ENCODE results near the gene AFAP1L2. TPM values are rescaled to one million over a fixed set of nuclear protein-coding genes. Genes with fewer than 3 reads are reported as not detected.
"Not testable (repeated sequence)": the region's sequence is repeated elsewhere in the genome, so short reads cannot be mapped to it uniquely, and the experiment has no call there.

Gene AFAP1L2
- total RNA-seq, 2 donors from 2014 or later, result 16.1 to 34.1 TPM

DNA sequence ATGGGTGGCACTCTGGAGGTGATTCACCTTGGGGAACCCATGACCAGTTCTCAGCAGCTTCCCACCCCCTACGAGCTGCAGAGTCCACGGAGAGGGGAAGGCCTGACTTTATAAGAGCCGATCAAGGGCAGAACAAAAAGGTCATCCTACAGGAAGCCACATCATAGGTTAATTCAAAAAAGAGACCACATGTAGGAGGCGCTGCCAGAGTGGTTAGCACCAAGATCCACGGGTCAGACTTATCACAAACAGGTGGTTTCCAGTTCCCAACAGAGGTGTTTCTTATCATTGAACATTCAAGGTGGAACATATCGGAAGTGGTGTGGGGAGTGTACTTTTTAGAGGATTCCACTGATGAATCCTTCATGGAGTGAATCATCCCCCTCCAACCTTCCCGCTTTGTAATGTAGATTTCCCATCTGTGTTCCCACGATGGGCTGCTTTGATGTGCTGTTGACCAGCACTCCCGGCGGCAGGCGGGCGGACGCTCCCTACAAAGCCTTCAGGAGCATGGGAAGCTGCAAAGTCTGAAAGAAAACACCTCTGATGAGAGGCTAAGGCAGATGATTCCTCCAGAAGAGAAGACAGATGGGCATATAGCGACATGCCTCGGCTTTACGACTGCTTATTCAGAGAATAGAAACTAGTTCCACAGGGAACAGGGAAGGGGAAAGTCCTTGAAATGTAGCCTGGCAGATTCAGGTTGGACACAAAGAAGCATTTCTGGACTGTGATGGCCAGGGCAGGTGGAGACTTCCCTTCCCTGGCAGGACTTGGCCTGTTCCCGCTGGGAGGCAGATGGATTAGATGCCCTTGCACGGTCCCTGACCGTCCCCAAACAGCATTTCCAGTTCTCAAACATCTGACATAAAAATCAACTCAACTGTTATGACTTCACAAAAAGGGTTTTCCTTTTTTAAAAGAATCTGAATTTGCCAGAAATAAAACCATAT lies 66.5 kb downstream of the AFAP1L2 start:
- Histone ChIP-seq H3K27ac (peak overlapping the region; percentile 29 to 56), H3K4me1 (replicated peaks) (no peaks in the 10 kb centered on the region), H3K36me3 (no peaks in the 10 kb centered on the region), H3K27me3 (replicated peaks; ENCODE audit: insufficient read depth) (no peaks in the 10 kb centered on the region), H3K9me3 (no peaks in the 10 kb centered on the region), H3K4me3 (no peak overlapping the region)
- peak; percentile 34 for DNase-seq (ENCODE audit: low spot score)
- intact Hi-C loops (cut with DNase I), result no loop called here
- TF ChIP-seq POLR2AphosphoS5 (IDR thresholded peaks at IDR 0.05) (peak; percentile 28), POLR2A (IDR thresholded peaks at IDR 0.05) (no peak)
- 60% methylated on average over 19 of the region's 19 CpGs for WGBS

DNA sequence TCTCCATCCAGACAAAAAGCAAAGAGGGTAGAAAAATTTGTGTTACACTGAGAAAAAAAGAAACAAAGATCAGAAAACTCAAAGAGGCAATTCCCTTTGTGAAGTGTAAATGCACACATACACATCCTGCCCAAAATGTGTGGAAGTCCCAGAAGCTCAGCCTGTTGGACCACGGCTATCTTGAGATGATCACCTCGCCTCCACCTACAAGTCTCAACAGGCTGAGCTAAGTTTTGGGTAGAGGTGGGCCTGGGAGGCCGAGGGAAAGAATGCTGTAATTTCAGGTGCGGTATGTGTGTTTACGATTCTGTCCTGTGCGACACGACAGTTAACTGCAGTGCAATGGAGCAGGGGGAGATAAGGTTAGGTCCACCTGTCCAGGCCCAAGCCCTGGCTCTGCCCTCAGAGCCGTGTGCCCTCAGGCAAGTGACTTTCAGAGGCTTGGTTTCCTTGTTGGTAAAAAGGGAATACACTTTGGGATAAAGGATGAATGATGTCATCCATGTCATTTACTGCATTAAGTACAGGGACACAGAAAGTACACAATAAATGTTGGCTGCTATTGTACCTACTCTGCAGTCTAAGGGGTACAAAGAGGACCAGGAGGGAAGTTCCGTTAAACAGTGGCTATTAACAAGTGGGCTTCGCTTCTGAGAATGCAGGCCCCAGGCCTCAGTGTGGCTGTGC lies 67.3 kb downstream of the AFAP1L2 start:
- peak; percentile 55 for DNase-seq (ENCODE audit: low spot score)
- TF ChIP-seq POLR2AphosphoS5 (IDR thresholded peaks at IDR 0.05), result peak; percentile 66
- TF ChIP-seq, protein P1, sequence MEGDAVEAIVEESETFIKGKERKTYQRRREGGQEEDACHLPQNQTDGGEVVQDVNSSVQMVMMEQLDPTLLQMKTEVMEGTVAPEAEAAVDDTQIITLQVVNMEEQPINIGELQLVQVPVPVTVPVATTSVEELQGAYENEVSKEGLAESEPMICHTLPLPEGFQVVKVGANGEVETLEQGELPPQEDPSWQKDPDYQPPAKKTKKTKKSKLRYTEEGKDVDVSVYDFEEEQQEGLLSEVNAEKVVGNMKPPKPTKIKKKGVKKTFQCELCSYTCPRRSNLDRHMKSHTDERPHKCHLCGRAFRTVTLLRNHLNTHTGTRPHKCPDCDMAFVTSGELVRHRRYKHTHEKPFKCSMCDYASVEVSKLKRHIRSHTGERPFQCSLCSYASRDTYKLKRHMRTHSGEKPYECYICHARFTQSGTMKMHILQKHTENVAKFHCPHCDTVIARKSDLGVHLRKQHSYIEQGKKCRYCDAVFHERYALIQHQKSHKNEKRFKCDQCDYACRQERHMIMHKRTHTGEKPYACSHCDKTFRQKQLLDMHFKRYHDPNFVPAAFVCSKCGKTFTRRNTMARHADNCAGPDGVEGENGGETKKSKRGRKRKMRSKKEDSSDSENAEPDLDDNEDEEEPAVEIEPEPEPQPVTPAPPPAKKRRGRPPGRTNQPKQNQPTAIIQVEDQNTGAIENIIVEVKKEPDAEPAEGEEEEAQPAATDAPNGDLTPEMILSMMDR (IDR thresholded peaks at IDR 0.05), result no peak
- no peaks in the 10 kb centered on the region for H3K4me1 ChIP-seq (replicated peaks)
- no peaks in the 10 kb centered on the region for H3K9me3 ChIP-seq
- H3K27me3 ChIP-seq (replicated peaks; ENCODE audit: insufficient read depth), result no peaks in the 10 kb centered on the region
- intact Hi-C loops (cut with DNase I), result no loop called here
- WGBS, result 36% methylated on average over 10 of the region's 10 CpGs
- H3K4me3 ChIP-seq, result no peak overlapping the region
- H3K36me3 ChIP-seq, result no peaks in the 10 kb centered on the region
- H3K27ac ChIP-seq, result peak overlapping the region; percentile 29 to 56

DNA sequence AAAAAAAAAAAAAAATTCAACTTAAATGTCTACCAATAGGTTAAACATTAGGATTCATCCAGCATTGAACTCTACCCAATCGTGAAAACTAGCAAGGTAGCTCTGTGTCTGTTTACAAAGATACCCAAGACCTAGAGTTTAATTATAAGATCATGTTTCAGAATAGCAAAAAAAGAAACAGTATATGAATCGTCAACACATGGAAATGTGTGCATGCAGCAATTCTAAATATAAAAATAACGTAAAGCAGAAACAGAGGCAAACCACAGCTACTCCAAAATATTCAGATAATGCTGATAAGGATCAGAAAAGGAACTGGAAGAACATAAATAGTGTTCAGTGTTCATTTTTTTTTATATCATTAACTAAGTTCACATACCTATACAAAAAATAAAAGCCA lies 68.7 kb downstream of the AFAP1L2 start:
- TF ChIP-seq POLR2A (IDR thresholded peaks at IDR 0.05) (no peak), POLR2AphosphoS5 (IDR thresholded peaks at IDR 0.05) (no peak)
- TF ChIP-seq, protein P1 (IDR thresholded peaks at IDR 0.05), result no peak
- no peaks in the 10 kb centered on the region for H3K27me3 ChIP-seq (replicated peaks; ENCODE audit: insufficient read depth)
- no peaks in the 10 kb centered on the region for H3K9me3 ChIP-seq
- no peaks in the 10 kb centered on the region for H3K4me1 ChIP-seq (replicated peaks)
- H3K36me3 ChIP-seq, result no peaks in the 10 kb centered on the region
- intact Hi-C loops (cut with DNase I), result no loop called here
- no peak overlapping the region for H3K4me3 ChIP-seq
- 21% methylated on average over 3 of the region's 3 CpGs for WGBS
- no peak for DNase-seq (ENCODE audit: low spot score)
- peak overlapping the region in 1 of 2 donors; percentile 56 for H3K27ac ChIP-seq

DNA sequence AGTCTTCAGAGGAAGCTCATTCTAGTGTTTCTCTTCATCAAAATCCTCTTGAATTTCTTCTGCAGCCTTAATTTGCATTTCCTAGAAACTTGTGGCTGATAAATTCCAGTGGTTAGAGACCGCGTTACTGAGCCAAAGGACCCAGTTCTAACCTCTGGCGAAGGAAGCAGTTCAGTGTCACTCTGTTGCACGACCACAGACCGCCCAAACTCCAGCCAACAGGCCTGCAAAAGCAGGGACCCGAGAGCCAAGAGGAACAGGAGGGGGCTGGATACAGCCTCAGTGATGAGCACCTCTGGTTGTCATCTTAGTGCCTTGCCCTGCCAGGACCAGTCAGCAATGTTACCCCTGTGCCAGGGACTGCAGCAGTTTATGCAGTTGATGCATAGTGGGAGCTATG lies 70.0 kb downstream of the AFAP1L2 start:
- peaks cover under 1% of the 10 kb centered on the region for H3K4me1 ChIP-seq (replicated peaks)
- TF ChIP-seq POLR2AphosphoS5 (IDR thresholded peaks at IDR 0.05), result no peak
- TF ChIP-seq, protein P1 (IDR thresholded peaks at IDR 0.05), result no peak
- TF ChIP-seq POLR2A (IDR thresholded peaks at IDR 0.05), result no peak
- DNase-seq (ENCODE audit: low spot score), result no peak
- no peaks in the 10 kb centered on the region for H3K27me3 ChIP-seq (replicated peaks; ENCODE audit: insufficient read depth)
- intact Hi-C loops (cut with DNase I), result no loop called here
- H3K36me3 ChIP-seq, result no peaks in the 10 kb centered on the region
- H3K9me3 ChIP-seq, result no peaks in the 10 kb centered on the region
- WGBS, result 56% methylated on average over 6 of the region's 6 CpGs
- no peak overlapping the region for H3K27ac ChIP-seq
- H3K4me3 ChIP-seq, result no peak overlapping the region

DNA sequence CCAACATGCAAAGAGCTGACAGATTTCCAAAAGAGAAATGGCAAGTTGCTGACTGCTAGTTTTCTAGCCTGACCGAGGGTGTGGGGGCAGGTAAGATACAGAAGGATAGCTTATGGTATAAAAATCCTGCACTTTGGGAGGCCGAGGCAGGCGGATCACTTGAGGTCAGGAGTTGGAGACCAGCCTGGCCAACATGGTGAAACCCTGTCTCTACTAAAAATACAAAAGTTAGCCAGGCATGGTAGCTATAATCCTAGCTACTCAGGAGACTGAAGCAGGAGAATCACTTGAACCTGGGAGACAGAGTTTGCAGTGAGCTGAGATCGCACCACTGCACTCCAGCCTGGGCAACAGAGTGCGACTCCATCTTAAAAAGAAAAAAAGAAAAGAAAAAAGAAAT lies 70.9 kb downstream of the AFAP1L2 start:
- intact Hi-C loops (cut with DNase I); H3K27ac ChIP-seq; DNase-seq (ENCODE audit: low spot score); H3K9me3 ChIP-seq; H3K27me3 ChIP-seq (replicated peaks; ENCODE audit: insufficient read depth); H3K4me1 ChIP-seq (replicated peaks); H3K36me3 ChIP-seq; H3K4me3 ChIP-seq: not testable (repeated sequence)
- 86% methylated on average over 5 of the region's 5 CpGs for WGBS

Measured in prostate gland (tissue), 2 donors.